ENCODE measurements around the gene UBN1. TPM values are rescaled to one million over a fixed set of nuclear protein-coding genes. Genes with fewer than 3 reads are reported as not detected.
A peak's percentile ranks its signal among the peaks of the same experiment; 100 is the strongest.

Gene UBN1
- total and polyA plus RNA-seq, 9 donors, result 9.9 to 24.6 (median 19.3) TPM

- Histone ChIP-seq H3K4me1 (ENCODE audit: control insufficient read depth, insufficient read depth, low read length) (peaks cover 20% of the 10 kb centered on the region), H3K36me3 (ENCODE audit: control insufficient read depth, insufficient read depth, low read length) (peaks cover 51% of the 10 kb centered on the region), H3K27me3 (ENCODE audit: control insufficient read depth, insufficient read depth, low read length) (no peaks in the 10 kb centered on the region), H3K27ac (ENCODE audit: low read length) (peak overlapping the region; percentile 29), H3K9me3 (replicated peaks; ENCODE audit: control insufficient read depth, low read depth, low read length) (no peaks in the 10 kb centered on the region), H3K4me3 (ENCODE audit: low read length) (peak overlapping the region; percentile 45)
- 0% methylated on average over 43 of the region's 59 CpGs for whole genome bisulfite sequencing (ENCODE audit: insufficient coverage)
- DNase-seq, result peak; percentile 97
These were observed 44.5 kb upstream of the UBN1 start for GRCh38 chr16:4802659-4803287.

GRCh38 chr16:4803401-4803844 is 43.9 kb upstream of the UBN1 start:
- Histone ChIP-seq H3K27me3 (ENCODE audit: control insufficient read depth, insufficient read depth, low read length) (no peaks in the 10 kb centered on the region), H3K27ac (ENCODE audit: low read length) (no peak overlapping the region), H3K4me3 (ENCODE audit: low read length) (no peak overlapping the region), H3K36me3 (ENCODE audit: control insufficient read depth, insufficient read depth, low read length) (peaks cover 49% of the 10 kb centered on the region), H3K4me1 (ENCODE audit: control insufficient read depth, insufficient read depth, low read length) (peaks cover 20% of the 10 kb centered on the region), H3K9me3 (replicated peaks; ENCODE audit: control insufficient read depth, low read depth, low read length) (no peaks in the 10 kb centered on the region)
- DNase-seq, result no peak
- WGBS (ENCODE audit: insufficient coverage), result 63% methylated on average over 4 of the region's 8 CpGs

GRCh38 chr16:4803898-4804762 is 43.2 kb upstream of the UBN1 start:
- H3K27ac ChIP-seq (ENCODE audit: low read length), result no peak overlapping the region
- WGBS (ENCODE audit: insufficient coverage), result 75% methylated on average over 19 of the region's 26 CpGs
- H3K27me3 ChIP-seq (ENCODE audit: control insufficient read depth, insufficient read depth, low read length), result no peaks in the 10 kb centered on the region
- peaks cover 46% of the 10 kb centered on the region for H3K36me3 ChIP-seq (ENCODE audit: control insufficient read depth, insufficient read depth, low read length)
- peaks cover 20% of the 10 kb centered on the region for H3K4me1 ChIP-seq (ENCODE audit: control insufficient read depth, insufficient read depth, low read length)
- DNase-seq, result no peak
- no peak overlapping the region for H3K4me3 ChIP-seq (ENCODE audit: low read length)
- no peaks in the 10 kb centered on the region for H3K9me3 ChIP-seq (replicated peaks; ENCODE audit: control insufficient read depth, low read depth, low read length)

GRCh38 chr16:4805231-4805630 is 42.0 kb upstream of the UBN1 start:
- Histone ChIP-seq H3K9me3 (replicated peaks; ENCODE audit: control insufficient read depth, low read depth, low read length) (no peaks in the 10 kb centered on the region), H3K4me3 (ENCODE audit: low read length) (no peak overlapping the region), H3K36me3 (ENCODE audit: control insufficient read depth, insufficient read depth, low read length) (peaks cover 45% of the 10 kb centered on the region), H3K27ac (ENCODE audit: low read length) (no peak overlapping the region), H3K4me1 (ENCODE audit: control insufficient read depth, insufficient read depth, low read length) (peaks cover 18% of the 10 kb centered on the region), H3K27me3 (ENCODE audit: control insufficient read depth, insufficient read depth, low read length) (no peaks in the 10 kb centered on the region)
- no peak for DNase-seq
- 89% methylated on average over 9 of the region's 11 CpGs for WGBS (ENCODE audit: insufficient coverage)

GRCh38 chr16:4806280-4806679 is 41.0 kb upstream of the UBN1 start:
- peaks cover 45% of the 10 kb centered on the region for H3K36me3 ChIP-seq (ENCODE audit: control insufficient read depth, insufficient read depth, low read length)

DNA sequence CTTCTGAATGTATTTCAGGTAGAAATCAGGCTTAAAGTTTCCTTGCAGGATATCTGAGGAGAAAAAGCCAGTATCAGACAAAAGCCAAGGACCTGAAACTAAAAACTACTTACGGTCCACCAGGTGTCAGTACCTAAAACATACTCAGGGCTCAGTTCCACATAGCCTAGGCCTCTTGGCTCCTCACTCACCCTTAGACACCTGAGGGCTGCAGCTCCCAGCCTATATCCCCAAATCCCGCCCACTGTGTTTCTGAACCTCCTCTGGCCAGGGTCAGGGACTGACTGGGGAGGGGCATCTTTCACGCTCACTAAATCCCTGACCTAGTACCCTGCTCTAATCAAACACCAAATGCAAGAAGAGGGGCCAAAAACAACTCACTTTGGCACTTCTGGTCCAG is 36.0 kb upstream of the UBN1 start:
- H3K27ac ChIP-seq (ENCODE audit: low read length), result no peak overlapping the region

More at GRCh38 chr16:4806280-4806679, 41.0 kb upstream of the UBN1 start:
- H3K4me3 ChIP-seq (ENCODE audit: low read length), result no peak overlapping the region
- no peak for DNase-seq
- no peaks in the 10 kb centered on the region for H3K9me3 ChIP-seq (replicated peaks; ENCODE audit: control insufficient read depth, low read depth, low read length)
- H3K4me1 ChIP-seq (ENCODE audit: control insufficient read depth, insufficient read depth, low read length), result peaks cover 8% of the 10 kb centered on the region
- H3K27ac ChIP-seq (ENCODE audit: low read length), result no peak overlapping the region
- H3K27me3 ChIP-seq (ENCODE audit: control insufficient read depth, insufficient read depth, low read length), result no peaks in the 10 kb centered on the region
- WGBS (ENCODE audit: insufficient coverage), result 84% methylated on average over 4 of the region's 6 CpGs

DNA sequence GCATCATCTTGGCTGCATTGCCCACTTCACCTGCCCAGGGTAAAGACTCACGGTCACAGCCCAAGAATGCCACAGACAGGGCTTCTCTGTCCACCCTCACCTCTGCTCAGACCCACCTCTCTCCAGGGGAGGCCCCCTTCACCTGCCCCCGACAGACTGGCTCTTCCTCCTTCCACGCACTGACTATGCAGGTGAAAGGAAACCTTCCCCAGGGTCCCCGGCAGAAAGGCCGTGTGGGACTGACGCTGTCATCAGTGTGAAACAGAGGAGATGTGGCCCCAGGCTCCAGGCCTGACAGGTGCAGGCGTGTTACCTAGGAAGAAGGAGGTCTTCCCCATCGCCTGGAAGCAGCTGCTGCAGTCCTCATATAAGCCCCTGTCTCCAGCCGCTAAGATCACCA is 35.5 kb upstream of the UBN1 start:
- no peak overlapping the region for H3K4me3 ChIP-seq (ENCODE audit: low read length)
- 94% methylated on average over 8 of the region's 9 CpGs for WGBS (ENCODE audit: insufficient coverage)
- no peaks in the 10 kb centered on the region for H3K27me3 ChIP-seq (ENCODE audit: control insufficient read depth, insufficient read depth, low read length)
- H3K9me3 ChIP-seq (replicated peaks; ENCODE audit: control insufficient read depth, low read depth, low read length), result no peaks in the 10 kb centered on the region
- peaks cover 58% of the 10 kb centered on the region for H3K36me3 ChIP-seq (ENCODE audit: control insufficient read depth, insufficient read depth, low read length)
- H3K27ac ChIP-seq (ENCODE audit: low read length), result no peak overlapping the region
- no peak for DNase-seq
- H3K4me1 ChIP-seq (ENCODE audit: control insufficient read depth, insufficient read depth, low read length), result no peaks in the 10 kb centered on the region

More for the DNA sequence above, 36.0 kb upstream of the UBN1 start:
- Histone ChIP-seq H3K9me3 (replicated peaks; ENCODE audit: control insufficient read depth, low read depth, low read length) (no peaks in the 10 kb centered on the region), H3K4me1 (ENCODE audit: control insufficient read depth, insufficient read depth, low read length) (no peaks in the 10 kb centered on the region), H3K36me3 (ENCODE audit: control insufficient read depth, insufficient read depth, low read length) (peaks cover 62% of the 10 kb centered on the region), H3K27me3 (ENCODE audit: control insufficient read depth, insufficient read depth, low read length) (no peaks in the 10 kb centered on the region), H3K4me3 (ENCODE audit: low read length) (no peak overlapping the region)
- WGBS (ENCODE audit: insufficient coverage), result 81% methylated on average over 3 of the region's 3 CpGs
- DNase-seq, result no peak

GRCh38 chr16:4813251-4814003 is 33.9 kb upstream of the UBN1 start:
- WGBS (ENCODE audit: insufficient coverage), result 88% methylated on average over 13 of the region's 16 CpGs
- Histone ChIP-seq H3K27me3 (ENCODE audit: control insufficient read depth, insufficient read depth, low read length) (no peaks in the 10 kb centered on the region), H3K4me1 (ENCODE audit: control insufficient read depth, insufficient read depth, low read length) (no peaks in the 10 kb centered on the region), H3K36me3 (ENCODE audit: control insufficient read depth, insufficient read depth, low read length) (peaks cover 61% of the 10 kb centered on the region), H3K4me3 (ENCODE audit: low read length) (no peak overlapping the region), H3K27ac (ENCODE audit: low read length) (no peak overlapping the region), H3K9me3 (replicated peaks; ENCODE audit: control insufficient read depth, low read depth, low read length) (no peaks in the 10 kb centered on the region)
- DNase-seq, result no peak

- Histone ChIP-seq H3K9me3 (replicated peaks; ENCODE audit: control insufficient read depth, low read depth, low read length) (no peaks in the 10 kb centered on the region), H3K4me1 (ENCODE audit: control insufficient read depth, insufficient read depth, low read length) (no peaks in the 10 kb centered on the region), H3K27ac (ENCODE audit: low read length) (no peak overlapping the region), H3K27me3 (ENCODE audit: control insufficient read depth, insufficient read depth, low read length) (no peaks in the 10 kb centered on the region), H3K4me3 (ENCODE audit: low read length) (no peak overlapping the region), H3K36me3 (ENCODE audit: control insufficient read depth, insufficient read depth, low read length) (peaks cover 63% of the 10 kb centered on the region)
- no peak for DNase-seq
These were observed 33.2 kb upstream of the UBN1 start for GRCh38 chr16:4814046-4814445.

Measured in muscle of leg (tissue), 11 donors.